T-helper 1 cell treated with Interleukin-12 subunit alpha and Interleukin-12 subunit beta and Interleukin-4 antibody, amounts not matched to agents 30 μg/mL and 1 μg/mL, for 36 hours (primary cell): ENCODE data around the gene EEA1.

Experiments
- H3K27ac Mint-ChIP-seq: one replicate; pipeline ENCODE4 v1.8.0; 2021; ENCODE audit warnings: mild to moderate bottlenecking, mixed read lengths
- H3K27me3 Mint-ChIP-seq: one replicate; pipeline ENCODE4 v1.8.0; 2021; ENCODE audit warnings: low read depth, mixed read lengths
- H3K36me3 Mint-ChIP-seq: one replicate; pipeline ENCODE4 v1.8.0; 2021; ENCODE audit warnings: low read depth, mixed read lengths
- H3K4me1 Mint-ChIP-seq: one replicate; pipeline ENCODE4 v1.8.0; 2021; ENCODE audit warnings: low read depth, mixed read lengths
- H3K4me3 Mint-ChIP-seq: one replicate; pipeline ENCODE4 v1.8.0; 2021; ENCODE audit warnings: mild to moderate bottlenecking, moderate library complexity, mixed read lengths
- H3K9me3 Mint-ChIP-seq: one replicate; pipeline ENCODE4 v1.8.0; 2021; ENCODE audit warnings: mixed read lengths

The EEA1 gene

GRCh38 chr12:92726850-92727249 is 202.2 kb downstream of the EEA1 start:
- Mint-ChIP-seq H3K9me3 (peaks cover 4% of the 10 kb centered on the region), H3K4me3 (no peak overlapping the region), H3K27ac (no peak overlapping the region), H3K4me1 (no peaks in the 10 kb centered on the region), H3K36me3 (no peaks in the 10 kb centered on the region), H3K27me3 (peaks cover 4% of the 10 kb centered on the region)

GRCh38 chr12:92722897-92723296 is 206.2 kb downstream of the EEA1 start:
- peaks cover 4% of the 10 kb centered on the region for H3K27me3 Mint-ChIP-seq
- no peaks in the 10 kb centered on the region for H3K4me1 Mint-ChIP-seq
- peaks cover 4% of the 10 kb centered on the region for H3K9me3 Mint-ChIP-seq
- no peak overlapping the region for H3K4me3 Mint-ChIP-seq
- no peak overlapping the region for H3K27ac Mint-ChIP-seq
- no peaks in the 10 kb centered on the region for H3K36me3 Mint-ChIP-seq

GRCh38 chr12:92721656-92722055 is 207.4 kb downstream of the EEA1 start:
- Mint-ChIP-seq H3K36me3 (no peaks in the 10 kb centered on the region), H3K4me3 (no peak overlapping the region), H3K27ac (no peak overlapping the region), H3K9me3 (peaks cover 4% of the 10 kb centered on the region), H3K4me1 (no peaks in the 10 kb centered on the region), H3K27me3 (peaks cover 4% of the 10 kb centered on the region)

- H3K27me3 Mint-ChIP-seq: peaks cover 4% of the 10 kb centered on the region
- H3K9me3 Mint-ChIP-seq: peaks cover 4% of the 10 kb centered on the region
- H3K27ac Mint-ChIP-seq: no peak overlapping the region
- no peaks in the 10 kb centered on the region for H3K4me1 Mint-ChIP-seq
- no peaks in the 10 kb centered on the region for H3K36me3 Mint-ChIP-seq
- H3K4me3 Mint-ChIP-seq: no peak overlapping the region
Observed at GRCh38 chr12:92721130-92721529, 208.0 kb downstream of the EEA1 start.
